Gastroesophageal sphincter (tissue), 4 donors: ENCODE measurements around the gene ITGAE. TPM values are rescaled to one million over a fixed set of nuclear protein-coding genes. Genes with fewer than 3 reads are reported as not detected.

Experiments
- ATAC-seq: fragments of 150-250 bp; one replicate; pipeline ENCODE4 v1.9.1; 2016; ENCODE audit warnings: mild to moderate bottlenecking, moderate library complexity
- H3K27ac ChIP-seq, 4 donors: fragments of 200-600 bp; sonication (generic) in 3 of 4; 1 replicate in 3 of 4; 2 replicates in 1 of 4; pipeline ENCODE4 v1.5.1; 2016 to 2019
- H3K27me3 ChIP-seq: fragments of 200-600 bp; sonication (generic); one replicate; pipeline ENCODE4 v1.5.1; 2019
- H3K36me3 ChIP-seq, 2 donors: fragments of 200-600 bp; sonication (generic); one replicate each; pipeline ENCODE4 v1.5.1; 2019; ENCODE audit warnings: control low read depth in 1 of 2
- H3K4me1 ChIP-seq, 3 donors: fragments of 200-600 bp; sonication (generic); 1 replicate in 2 of 3; 2 replicates in 1 of 3; pipeline ENCODE4 v1.5.1; 2016 to 2019; ENCODE audit warnings: control low read depth in 2 of 3
- H3K4me3 ChIP-seq, 2 donors: fragments of 200-600 bp; sonication (generic); one replicate each; pipeline ENCODE4 v1.5.1; 2019; ENCODE audit warnings: mild to moderate bottlenecking in 1 of 2, moderate library complexity in 1 of 2
- H3K9me3 ChIP-seq, 3 donors: fragments of 200-600 bp; sonication (generic); one replicate each; pipeline ENCODE4 v1.5.1; 2017 to 2019; ENCODE audit warnings: control low read depth in 2 of 3
- CTCF ChIP-seq, 4 experiments: fragments of 200-600 bp in 2 of 4; fragments of 450-650 bp in 2 of 4; sonication (generic) in 1 of 4; IDR thresholded peaks; one replicate each; pipeline ENCODE4 v1.5.1; 2017 to 2019; ENCODE audit warnings: antibody characterized with exemption in 4 of 4, mild to moderate bottlenecking in 2 of 4, moderate library complexity in 2 of 4
- EP300 ChIP-seq: sonication (generic); formaldehyde crosslinking; IDR thresholded peaks from one replicate; pipeline ENCODE4 v1.6.1; 2017; ENCODE audit warnings: antibody characterized with exemption, mild to moderate bottlenecking
- POLR2A ChIP-seq, 2 donors: fragments of 450-650 bp; IDR thresholded peaks; one replicate each; pipeline ENCODE4 v1.6.1; 2017; ENCODE audit warnings: antibody characterized with exemption in 2 of 2, mild to moderate bottlenecking in 2 of 2, moderate library complexity in 1 of 2
- POLR2AphosphoS5 ChIP-seq: sonication (generic); formaldehyde crosslinking; IDR thresholded peaks from one replicate; pipeline ENCODE4 v1.6.1; 2017; ENCODE audit warnings: antibody characterized with exemption
- WGBS, 2 donors: methylation state at CpG; one replicate each; pipeline ENCODE4 v1.1.5; 2018; ENCODE audit warnings: low coverage in 1 of 2; 5-methylcytosine and 5-hydroxymethylcytosine counted together
- total RNA-seq, 4 donors: library from RNA; depleted of rRNA; stranded (reverse); fragments of >200 nt; gene quantifications; one replicate each; pipeline ENCODE4 v1.1.0, GENCODE V29; 2016

ITGAE gene
- total RNA-seq, 4 donors from 2014 or later: 20.3 to 35.2 (median 21.7) TPM

DNA sequence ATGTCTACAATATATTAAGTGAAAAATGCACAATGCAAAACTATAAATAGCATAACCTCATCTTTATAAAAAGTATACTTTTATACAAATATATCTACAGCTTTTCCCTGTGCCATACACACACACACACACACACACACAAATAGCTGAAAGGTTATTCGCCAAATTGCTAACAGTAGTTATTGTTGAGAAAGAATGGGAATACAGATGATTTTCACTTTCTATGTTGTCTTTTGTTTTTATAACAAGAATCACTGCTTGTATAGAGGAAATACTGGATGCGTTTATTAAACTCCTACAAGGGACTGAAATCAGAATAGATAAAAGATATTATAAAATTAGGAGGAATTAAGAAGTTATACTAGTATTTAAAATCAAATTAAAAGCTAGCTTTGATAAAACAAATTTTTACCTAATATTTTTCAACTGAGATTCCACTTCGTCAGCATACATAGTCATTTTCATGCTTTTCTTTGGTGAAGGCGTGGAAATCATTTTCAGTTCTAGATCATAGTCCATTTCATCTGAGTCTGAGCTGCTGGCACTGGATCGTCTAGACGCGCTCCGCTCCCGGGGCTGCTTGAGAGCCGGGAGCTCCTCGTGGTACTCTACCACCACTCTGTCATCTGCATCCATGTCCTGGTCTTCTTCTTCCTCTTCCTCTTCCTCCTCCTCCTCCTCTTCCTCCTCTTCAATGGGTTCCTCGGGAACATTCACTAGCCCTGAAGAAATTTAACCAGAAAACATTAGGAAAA, 17.0 kb upstream of the ITGAE start:
- Histone ChIP-seq H3K4me1 (no peaks in the 10 kb centered on the region), H3K4me3 (no peak overlapping the region), H3K27me3 (no peaks in the 10 kb centered on the region), H3K9me3 (no peaks in the 10 kb centered on the region), H3K27ac (no peak overlapping the region), H3K36me3 (peaks cover 12 to 100% of the 10 kb centered on the region in 2 donors)
- no peak for ATAC-seq
- 88 to 95% methylated on average over 8 to 12 of the region's 12 CpGs for WGBS, 2 donors
- TF ChIP-seq POLR2AphosphoS5 (no peak), EP300 (no peak), CTCF (IDR thresholded peaks at IDR 0.05) (no peak), POLR2A (IDR thresholded peaks at IDR 0.05) (no peak)

DNA sequence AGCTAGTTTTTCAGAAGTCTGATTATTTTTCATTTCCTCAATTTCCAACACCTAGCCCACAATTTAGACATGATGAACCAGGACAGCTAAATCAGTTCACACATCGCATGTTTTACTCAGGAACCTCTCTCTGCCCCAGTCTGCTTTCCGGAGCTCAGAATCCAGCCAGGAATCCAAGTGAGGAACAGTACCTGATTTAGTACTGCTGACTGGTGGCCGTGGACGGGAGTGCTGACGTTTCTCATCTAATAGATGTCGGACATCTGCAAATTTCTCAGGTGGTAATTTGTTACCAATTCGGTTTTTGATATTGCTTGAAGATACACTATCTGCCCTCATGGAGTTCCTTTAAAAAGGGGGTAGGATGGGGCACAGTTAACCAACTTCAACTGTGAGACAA, 14.9 kb upstream of the ITGAE start:
- Histone ChIP-seq H3K4me1 (no peaks in the 10 kb centered on the region), H3K27ac (no peak overlapping the region), H3K36me3 (peaks cover 12 to 100% of the 10 kb centered on the region in 2 donors), H3K4me3 (no peak overlapping the region), H3K27me3 (no peaks in the 10 kb centered on the region), H3K9me3 (no peaks in the 10 kb centered on the region)
- WGBS, 2 donors: 87 to 89% methylated on average over 6 to 7 of the region's 7 CpGs
- TF ChIP-seq EP300 (no peak), POLR2A (IDR thresholded peaks at IDR 0.05) (no peak), CTCF (IDR thresholded peaks at IDR 0.05) (no peak), POLR2AphosphoS5 (no peak)
- no peak for ATAC-seq

DNA sequence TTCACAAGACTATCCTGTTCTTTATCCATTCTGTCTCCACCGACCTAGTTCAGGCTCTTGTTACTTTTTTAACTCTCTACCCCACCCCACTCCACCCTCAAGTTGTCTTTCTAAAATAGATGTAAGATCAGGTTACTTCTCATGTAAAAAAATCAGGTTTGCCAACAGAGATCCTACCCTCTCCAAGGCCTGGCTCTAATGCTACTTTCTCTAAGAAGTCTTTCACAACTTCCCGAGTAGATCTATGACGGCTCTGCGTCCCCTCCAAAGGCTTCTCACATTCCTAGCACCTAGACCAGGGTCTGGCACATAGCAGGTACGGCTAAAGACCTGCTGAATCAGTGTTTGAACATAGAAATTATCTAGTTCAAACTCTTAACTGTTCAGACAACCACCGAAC, 14.1 kb upstream of the ITGAE start:
- Histone ChIP-seq H3K27ac (no peak overlapping the region), H3K36me3 (peaks cover 12 to 100% of the 10 kb centered on the region in 2 donors), H3K4me3 (no peak overlapping the region), H3K4me1 (no peaks in the 10 kb centered on the region), H3K27me3 (no peaks in the 10 kb centered on the region), H3K9me3 (no peaks in the 10 kb centered on the region)
- TF ChIP-seq POLR2A (IDR thresholded peaks at IDR 0.05): no peak
- no peak for TF ChIP-seq CTCF (IDR thresholded peaks at IDR 0.05)
- TF ChIP-seq EP300: no peak
- TF ChIP-seq POLR2AphosphoS5: no peak
- 82 to 100% methylated on average over 3 to 6 of the region's 6 CpGs for WGBS, 2 donors
- ATAC-seq: no peak

- Histone ChIP-seq H3K9me3 (no peaks in the 10 kb centered on the region), H3K27ac (no peak overlapping the region), H3K36me3 (peaks cover 12 to 100% of the 10 kb centered on the region in 2 donors), H3K4me1 (no peaks in the 10 kb centered on the region), H3K27me3 (no peaks in the 10 kb centered on the region), H3K4me3 (no peak overlapping the region)
- TF ChIP-seq CTCF (IDR thresholded peaks at IDR 0.05): no peak
- no peak for TF ChIP-seq EP300
- TF ChIP-seq POLR2A (IDR thresholded peaks at IDR 0.05): no peak
- no peak for TF ChIP-seq POLR2AphosphoS5
- no peak for ATAC-seq
- 90 to 94% methylated on average over 9 to 13 of the region's 13 CpGs for WGBS, 2 donors
These were observed 13.4 kb upstream of the ITGAE start for GRCh38 chr17:3814361-3814760.

GRCh38 chr17:3813171-3813570, 12.2 kb upstream of the ITGAE start:
- WGBS, 2 donors: 86 to 88% methylated on average over 2 to 10 of the region's 15 CpGs
- peaks cover 9 to 100% of the 10 kb centered on the region in 2 donors for H3K36me3 ChIP-seq

More at GRCh38 chr17:3813171-3813570, 12.2 kb upstream of the ITGAE start:
- no peaks in the 10 kb centered on the region for H3K4me1 ChIP-seq
- H3K9me3 ChIP-seq: no peaks in the 10 kb centered on the region
- no peak overlapping the region for H3K27ac ChIP-seq
- H3K27me3 ChIP-seq: no peaks in the 10 kb centered on the region
- no peak overlapping the region for H3K4me3 ChIP-seq
- TF ChIP-seq EP300 (no peak), POLR2AphosphoS5 (no peak), CTCF (IDR thresholded peaks at IDR 0.05) (no peak), POLR2A (IDR thresholded peaks at IDR 0.05) (no peak)
- no peak for ATAC-seq
